ENCODE results near the gene SRPK2.

DNA sequence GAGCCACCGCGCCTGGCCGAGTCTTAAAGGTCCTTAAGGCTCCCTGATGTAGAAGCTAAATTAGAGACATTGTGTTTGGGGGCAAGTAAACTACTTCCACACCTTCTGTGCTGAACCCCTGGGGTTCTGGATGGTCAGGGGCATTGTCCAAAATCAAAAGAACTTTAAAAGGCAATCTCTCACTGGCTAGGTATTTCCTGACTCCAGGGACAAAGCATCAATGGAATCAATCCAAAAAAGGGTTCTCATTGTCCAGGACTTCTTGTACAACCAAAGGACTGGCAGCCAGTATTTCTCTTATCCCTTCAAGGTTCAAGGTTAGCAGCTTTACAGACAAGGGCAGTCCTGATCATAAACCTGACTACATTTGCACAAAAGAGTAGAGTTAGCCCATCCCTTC is 24.0 kb downstream of the SRPK2 start:
- TF ChIP-seq, protein P1, sequence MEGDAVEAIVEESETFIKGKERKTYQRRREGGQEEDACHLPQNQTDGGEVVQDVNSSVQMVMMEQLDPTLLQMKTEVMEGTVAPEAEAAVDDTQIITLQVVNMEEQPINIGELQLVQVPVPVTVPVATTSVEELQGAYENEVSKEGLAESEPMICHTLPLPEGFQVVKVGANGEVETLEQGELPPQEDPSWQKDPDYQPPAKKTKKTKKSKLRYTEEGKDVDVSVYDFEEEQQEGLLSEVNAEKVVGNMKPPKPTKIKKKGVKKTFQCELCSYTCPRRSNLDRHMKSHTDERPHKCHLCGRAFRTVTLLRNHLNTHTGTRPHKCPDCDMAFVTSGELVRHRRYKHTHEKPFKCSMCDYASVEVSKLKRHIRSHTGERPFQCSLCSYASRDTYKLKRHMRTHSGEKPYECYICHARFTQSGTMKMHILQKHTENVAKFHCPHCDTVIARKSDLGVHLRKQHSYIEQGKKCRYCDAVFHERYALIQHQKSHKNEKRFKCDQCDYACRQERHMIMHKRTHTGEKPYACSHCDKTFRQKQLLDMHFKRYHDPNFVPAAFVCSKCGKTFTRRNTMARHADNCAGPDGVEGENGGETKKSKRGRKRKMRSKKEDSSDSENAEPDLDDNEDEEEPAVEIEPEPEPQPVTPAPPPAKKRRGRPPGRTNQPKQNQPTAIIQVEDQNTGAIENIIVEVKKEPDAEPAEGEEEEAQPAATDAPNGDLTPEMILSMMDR (IDR thresholded peaks at IDR 0.05), result no peak
- no peak for TF ChIP-seq EZH2 (IDR thresholded peaks at IDR 0.05; ENCODE audit: borderline replicate concordance, insufficient read depth, low read depth, low read length, poor library complexity, severe bottlenecking)
